Activated naive CD4-positive, alpha-beta T cell treated with Interleukin-2 at 50 U/mL for 16 hours (primary cell): Measurements from ENCODE around the gene NFIB.

Source experiments
- DNase-seq: peaks from one replicate; pipeline ENCODE4 v3.0.0-alpha.2; 2020

Gene NFIB

DNA sequence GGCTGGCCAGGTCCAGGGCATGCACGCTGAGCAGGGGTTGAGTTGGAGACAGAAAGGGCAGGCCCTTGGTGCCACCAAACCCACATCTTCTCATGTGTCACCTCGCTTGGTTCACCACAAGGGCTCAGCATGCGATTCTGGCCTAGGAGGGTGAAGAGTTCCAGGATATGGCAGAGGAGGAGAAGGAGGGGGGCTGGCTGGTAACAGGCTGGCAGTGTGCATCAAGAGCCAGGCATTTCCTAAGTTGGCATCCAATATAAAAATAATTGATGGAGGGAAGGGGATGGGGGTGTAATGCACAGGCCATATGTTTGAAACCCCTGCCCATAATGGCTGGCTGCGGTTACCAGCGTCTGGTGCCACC lies 255.6 kb downstream of the NFIB start:
- DNase-seq = no peak

DNA sequence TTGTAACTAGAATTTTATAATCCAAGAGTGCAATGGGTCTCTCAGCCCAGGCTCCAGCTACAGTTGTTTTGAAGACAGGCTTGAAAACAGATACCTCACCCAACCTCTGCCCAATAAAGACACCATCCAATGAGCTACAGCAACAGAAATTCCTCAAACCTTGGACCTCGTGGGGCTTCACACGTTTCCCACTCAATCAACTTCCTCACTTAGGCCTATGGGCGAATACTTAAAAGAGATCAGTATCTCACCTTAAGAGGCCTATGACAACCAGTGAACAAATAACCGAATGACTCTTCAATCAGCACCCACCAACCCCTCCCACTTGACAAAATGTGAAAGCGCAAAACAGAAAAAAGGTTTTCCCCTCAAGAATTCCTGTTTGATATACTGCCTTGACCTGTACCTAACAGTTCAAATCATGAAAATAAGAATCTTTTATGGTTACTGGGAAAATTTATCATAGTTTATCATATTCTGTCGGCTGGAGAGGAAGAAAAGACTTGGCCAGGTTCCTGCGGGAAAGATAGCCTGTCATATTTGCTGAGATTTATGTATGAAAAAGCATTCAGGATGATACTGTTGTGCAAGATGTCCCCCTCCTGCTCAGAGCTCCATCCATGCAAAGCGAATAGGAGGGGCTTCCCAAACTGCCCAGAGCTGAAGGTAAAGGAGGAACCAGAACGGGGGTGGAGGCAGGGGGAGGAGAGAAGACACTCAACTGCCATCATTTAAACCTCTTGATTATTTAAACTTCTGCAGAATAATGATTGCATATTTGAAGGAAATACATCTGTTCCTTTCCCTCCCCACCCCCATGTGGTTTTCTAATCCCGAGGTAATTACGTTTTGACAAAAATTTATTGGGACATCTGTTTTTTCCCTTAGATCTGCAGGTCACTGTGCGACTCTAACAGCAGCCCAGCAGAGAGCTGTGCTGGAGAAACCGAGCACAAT lies 256.3 kb downstream of the NFIB start:
- no peak for DNase-seq

DNA sequence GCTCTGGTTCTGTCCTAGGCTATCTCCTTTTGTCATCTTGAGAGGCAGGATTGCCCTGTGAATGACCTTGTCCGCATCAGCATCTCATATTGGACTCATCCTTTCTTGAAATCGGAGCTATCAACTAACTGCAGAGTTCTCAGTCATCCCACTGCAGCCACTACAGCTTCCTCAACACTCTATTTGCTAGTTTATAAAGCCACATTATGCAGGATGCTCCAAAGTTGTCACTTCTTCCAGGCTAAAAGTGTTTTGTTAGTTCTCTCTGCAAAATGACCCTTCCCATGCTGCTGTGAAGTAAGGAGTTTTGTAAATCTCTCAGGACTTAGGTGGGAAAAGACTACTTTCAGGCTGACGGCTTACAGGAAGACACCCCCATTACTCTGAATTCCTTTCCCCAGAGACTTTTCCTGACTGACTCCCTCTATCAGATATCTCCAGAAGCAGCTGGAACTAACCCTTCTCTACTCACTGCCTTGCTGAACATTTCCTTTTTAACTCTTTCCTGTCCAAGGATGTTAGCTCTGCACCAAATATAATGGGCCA lies 257.6 kb downstream of the NFIB start:
- no peak for DNase-seq

DNA sequence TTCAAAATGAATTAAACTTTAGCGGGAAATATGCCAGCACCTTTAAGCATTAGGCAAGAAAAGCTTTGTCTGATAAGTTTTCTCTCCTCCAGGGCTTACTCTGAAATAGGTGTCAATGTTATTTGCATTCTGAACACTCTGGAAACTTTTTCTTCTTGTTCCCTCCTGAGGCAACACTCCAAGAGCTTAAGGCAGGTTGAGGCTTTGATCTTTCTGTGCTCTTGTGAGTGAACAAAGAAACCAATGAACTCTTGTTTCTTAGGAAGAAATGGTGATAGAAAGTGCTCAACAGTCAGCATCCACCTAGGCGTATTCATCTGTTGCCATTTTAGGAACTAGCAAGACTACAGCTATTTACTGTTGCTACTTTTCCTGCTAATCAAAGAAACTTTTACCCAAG lies 259.8 kb downstream of the NFIB start:
- no peak for DNase-seq

DNA sequence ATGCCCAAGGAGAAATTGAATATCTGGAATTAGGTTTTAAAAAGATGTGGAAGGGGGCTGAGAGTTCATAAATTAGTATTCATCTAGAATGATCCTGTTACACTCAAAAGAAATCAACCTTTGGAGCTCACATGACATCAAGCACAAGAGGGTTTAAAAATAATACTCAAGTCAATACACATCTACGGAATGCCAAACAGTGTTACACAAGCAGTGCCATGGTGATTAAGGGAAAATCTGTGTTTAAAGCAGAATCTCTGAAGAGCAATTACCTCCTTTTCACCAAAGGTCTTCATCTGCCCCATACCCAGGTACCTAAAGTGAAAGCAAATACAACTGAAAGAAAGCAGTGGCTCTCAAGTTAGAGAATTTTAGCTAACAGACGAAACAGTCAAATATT lies 261.6 kb downstream of the NFIB start:
- no peak for DNase-seq

DNA sequence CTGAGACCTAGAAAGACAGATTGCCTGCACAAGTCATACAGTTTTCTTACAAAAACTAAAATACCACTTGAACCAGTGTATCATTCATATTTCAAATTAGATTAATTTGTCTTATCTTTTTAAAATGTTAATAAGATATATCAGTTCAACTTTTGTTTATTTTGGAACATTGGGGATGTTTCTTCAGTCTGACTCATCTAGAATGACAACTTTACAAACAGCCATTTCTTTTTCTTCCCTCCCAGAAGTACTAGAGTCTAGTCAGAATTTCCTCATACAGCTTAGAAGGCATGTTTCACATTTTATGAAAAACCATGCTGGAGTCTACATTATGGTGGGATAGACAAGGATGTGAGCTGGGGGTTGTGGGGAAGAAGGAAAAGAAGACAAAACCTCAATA lies 262.5 kb downstream of the NFIB start:
- no peak for DNase-seq

DNA sequence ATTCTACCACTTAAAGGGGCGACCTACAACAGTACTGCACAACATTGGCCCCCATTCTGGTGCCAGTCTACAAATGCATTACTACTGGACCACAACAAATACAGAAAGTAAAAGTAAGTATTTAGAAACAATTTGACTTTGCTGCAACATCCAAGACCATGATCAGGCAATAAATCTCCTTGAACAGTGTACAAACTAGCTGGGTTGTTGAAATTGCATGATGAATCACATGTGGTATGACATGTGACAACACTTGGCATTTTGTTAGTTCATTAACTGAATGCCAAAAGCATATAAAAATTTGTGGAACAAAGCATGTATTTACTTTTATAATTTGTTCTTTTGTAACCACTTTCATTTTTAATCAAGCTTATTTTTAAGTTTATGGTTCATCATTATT lies 270.5 kb downstream of the NFIB start:
- no peak for DNase-seq

DNA sequence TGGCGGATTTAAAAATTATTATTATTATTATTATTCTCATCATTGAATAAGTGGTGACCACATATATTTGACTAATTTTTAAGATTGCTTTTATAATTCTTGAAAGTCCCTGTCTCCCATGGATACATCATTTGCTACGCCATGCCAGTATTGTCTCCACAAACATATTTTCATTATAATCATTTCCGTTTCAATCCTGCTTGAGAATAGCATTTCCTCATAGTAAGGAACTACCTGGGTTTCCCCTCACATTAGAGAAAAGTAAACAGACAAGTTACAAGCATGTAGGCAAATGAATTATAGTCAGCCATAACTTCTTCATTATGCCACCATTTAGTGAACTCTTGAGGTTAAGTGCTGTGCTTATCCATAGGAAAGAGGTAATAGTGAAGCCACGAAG lies 276.6 kb downstream of the NFIB start:
- no peak for DNase-seq

DNA sequence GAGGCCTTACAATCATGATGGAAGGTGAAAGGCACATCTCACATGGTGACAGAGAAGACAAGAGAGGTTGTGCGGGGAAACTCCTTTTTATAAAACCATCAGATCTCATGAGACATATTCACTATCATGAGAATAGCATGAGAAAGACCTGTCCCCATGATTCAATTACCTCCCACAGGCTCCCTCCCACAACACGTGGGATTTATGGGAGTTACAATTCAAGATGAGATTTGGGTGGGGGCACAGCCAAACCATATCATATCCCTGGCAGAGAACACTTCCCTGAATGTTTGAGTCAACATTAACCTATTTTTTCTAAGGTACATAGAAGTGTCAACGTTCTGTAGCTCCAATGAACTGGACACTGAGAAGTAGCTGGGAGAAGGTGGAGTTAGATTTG lies 280.9 kb downstream of the NFIB start:
- no peak for DNase-seq
